Fibroblast of peridontal ligament (primary cell): ENCODE results near the gene DDX31.

Experiments used
- DNase-seq: peaks from one replicate; pipeline ENCODE4 v3.0.0-alpha.2; 2010; ENCODE audit errors: extremely low read depth

DDX31 gene

DNA sequence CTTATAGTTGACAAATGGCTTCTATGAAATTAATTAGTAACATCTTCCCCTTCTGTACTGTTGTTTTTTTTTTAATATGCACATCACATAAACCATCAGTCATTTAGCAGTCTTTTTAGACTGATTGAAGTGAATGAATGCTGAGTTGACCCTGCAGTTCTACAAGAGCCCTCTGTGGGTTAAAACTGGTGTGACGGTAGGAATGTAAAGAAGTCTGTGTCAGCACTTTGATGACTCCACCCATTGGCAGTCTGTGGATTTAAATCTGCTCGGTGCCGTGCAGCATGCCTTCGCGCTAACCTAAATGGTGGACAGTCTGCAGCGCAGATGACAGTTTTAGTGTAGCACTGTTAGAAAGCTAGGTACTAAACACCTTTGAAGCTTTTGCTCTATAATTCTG, 3.6 kb upstream of the DDX31 start:
- DNase-seq: peak; percentile 33

DNA sequence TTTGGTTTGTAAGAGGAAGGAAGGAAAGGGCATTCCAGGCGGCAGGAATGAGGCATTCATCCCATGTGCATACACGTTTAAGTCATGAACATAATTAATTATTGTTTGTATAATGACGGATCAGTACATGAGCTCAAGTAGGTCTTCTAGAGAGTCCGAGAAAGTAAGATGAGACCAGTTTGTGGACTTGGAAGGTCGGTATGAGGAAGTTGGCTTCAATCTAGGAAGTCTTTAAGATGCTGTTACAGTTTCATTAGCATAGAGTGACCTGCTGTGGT, 2.6 kb upstream of the DDX31 start:
- DNase-seq: no peak

DNA sequence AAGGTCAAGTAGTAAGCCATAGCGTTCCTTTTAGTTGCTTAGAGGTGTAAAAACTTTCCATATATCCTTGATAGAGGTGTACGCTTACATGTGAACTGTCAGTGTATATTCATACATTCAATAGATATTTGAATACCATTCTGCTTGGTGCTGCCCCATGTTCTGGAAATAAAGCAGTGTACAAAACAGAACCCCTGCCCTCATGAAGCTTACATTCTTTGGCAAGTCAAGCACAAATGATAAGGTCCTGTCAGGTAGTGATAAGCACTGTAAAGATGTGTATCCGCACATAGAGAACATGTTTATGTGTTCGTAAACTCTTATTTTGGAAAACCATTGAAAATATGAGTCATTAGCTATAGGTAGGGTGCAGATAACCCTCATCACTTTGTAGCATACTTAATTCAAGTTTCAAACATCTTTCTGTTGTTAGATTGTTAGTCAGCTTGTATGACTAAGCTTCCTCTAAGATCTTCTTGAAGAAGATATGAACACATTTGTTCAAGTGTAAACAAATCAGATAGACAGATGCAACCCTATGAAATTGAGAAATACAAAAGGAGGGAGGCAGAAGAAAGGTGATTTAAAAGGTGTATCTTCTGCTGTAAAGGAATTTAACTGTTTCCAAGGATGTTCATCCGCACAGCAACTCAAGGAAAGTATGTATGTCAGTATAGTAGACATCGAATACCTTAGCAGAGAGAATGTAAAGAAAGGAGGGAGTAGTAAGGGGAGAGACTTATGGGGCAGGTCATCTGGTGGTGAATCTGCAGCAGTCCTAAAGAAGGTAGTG, 2.0 kb upstream of the DDX31 start:
- no peak for DNase-seq

DNA sequence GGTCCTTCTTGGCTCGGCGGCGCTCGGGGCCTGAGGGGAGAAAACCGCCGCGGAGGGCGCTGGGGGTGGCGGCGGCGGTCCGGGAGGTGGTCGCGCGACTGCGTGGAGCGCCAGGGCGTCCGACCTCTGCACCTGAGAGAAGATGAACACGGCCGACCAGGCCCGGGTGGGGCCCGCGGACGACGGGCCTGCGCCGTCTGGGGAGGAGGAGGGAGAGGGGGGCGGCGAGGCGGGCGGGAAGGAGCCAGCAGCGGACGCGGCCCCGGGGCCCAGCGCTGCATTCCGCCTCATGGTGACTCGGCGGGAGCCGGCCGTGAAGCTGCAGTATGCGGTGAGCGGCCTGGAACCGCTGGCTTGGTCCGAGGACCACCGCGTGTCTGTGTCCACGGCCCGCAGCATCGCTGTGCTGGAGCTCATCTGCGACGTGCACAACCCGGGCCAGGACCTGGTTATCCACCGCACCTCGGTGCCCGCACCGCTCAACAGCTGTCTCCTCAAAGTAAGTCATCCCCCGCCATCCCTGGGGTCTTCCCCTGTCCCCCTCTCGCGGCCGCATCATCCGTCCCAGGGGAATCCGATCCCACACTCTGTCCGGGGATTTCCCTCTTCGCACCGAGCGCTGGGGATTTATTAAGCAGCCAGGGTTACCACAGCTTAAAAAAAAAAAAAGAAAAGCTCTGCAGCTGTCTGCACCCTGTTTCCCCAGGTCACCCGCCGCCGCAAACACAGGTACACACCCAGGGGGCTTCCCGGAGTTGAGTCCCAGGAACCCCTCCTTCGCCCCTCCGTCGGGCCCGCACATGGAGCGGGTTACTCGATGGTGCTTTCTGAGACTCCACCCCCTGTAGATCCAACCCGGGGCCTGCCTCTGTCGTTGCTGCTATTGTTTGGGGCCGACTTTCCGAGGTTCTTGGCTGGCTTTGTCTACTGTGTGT, 941 bp upstream of the DDX31 start, which contains the start of gene GTF3C4:
Gene GTF3C4, plus strand, starts transcription at position 8 of the 935 bp plus-strand sequence. Its CDS starts 135 bp downstream, at position 143.
- peak; percentile 31 for DNase-seq

DNA sequence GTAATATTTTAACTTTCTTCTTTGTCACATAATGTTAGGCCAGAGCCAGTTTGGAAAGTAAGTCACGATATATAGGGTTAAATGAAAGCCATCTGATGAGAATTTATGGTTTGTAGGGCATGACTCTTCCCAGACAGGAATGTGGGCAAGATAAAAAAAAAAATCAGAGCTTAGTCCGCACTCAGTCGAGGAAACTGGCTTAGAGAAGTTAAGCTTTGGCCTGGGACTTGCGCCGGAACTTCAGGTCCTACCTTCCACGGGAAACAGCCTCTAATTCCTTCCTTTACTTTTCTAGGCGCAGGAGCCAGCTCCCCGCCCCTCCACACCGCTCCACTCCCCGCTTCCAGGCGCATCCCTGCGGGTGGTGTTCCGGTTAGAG, 475 bp downstream of the DDX31 start:
- DNase-seq: peak; percentile 61

DNA sequence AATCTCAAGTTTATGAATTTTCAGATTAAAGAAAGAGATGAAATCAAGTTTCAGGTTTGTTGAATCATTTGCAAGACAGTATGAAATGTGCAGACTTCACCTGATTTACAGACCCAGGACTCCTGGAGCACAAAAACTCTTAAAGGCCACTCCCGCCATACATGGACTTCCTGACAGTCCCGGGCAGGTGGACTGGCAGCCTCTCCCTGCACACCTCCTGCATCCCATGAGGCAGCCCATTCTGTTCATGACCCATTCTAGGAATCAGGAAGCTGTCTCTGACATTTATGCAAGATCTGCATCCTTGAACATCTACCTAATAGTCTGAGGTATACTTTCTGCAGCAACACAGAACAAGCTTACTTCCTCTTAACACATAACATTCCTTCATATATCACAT, 5.9 kb downstream of the DDX31 start:
- no peak for DNase-seq

DNA sequence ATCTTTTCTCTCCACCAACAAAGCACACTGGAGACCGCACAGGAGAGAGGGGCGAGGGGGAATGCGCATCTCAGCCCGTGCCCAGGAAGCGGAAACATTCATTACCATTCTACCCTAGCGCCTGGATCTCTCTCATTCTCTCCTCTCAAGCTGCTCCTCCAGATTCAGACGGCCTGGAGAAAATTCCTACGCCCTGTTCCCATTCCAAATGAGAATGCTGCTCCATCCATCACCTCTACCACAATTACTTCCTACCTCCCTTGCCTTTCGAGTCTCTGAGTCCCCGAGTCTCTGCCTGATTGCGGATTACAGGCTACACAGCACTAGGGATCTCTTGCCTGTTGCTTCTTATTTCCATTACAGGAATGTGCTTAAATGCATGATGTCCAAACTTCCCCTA, 6.7 kb downstream of the DDX31 start:
- DNase-seq: no peak

DNA sequence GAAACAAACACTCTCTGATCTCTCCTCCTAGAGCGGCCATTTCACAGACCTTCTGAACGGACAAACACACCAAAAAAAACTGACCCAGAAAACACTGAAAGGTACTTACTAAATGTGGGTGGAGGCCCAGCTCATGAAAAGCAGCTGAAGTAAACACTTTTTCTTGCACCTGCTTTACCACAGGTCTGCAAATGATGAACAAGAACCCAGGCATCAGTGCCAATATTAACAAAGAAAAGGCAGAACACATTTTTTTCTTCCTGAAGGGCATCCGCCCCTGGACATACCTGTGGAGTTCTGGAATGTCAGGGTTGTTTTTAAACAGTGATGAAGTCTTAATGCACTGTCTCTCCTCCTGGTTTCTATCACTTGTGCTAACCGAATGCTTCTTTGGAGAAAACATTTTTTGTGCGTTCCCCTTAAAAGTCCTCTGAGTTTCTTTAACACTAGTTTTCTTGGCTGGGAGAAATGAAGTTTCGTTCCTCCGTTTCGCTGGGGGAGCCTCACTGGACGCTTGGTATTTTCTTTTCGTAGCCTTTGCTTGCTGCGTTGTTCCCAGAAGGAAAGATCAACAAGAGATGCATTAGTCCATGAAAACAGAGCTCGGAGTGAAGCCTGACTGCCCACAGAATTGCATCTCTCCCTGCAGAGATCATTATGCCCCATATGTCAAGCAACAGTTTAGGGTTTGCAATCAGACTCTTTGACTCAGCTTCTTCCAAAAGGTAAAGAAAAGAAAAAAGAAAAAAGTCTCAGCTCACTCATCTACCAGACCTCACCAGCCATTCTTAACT, 7.4 kb downstream of the DDX31 start:
- DNase-seq: no peak

DNA sequence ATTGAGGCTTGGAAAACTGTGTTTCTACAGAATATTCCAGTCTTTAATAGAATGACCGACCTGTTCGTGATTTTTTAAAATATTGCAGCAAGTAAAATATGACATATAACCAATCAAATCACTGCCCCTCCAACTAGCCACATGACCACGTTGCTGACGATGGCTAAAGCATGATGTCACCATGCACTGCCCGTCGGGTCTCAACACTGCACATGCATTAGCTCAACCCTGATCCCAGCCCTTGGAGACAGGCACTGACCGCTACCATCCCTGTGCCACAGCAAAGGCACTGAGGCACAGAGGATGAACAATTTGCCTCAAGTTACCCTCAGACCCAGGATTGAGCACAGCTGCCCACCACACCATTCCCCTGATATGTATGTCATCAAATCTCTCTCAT, 13.5 kb downstream of the DDX31 start:
- DNase-seq: no peak

DNA sequence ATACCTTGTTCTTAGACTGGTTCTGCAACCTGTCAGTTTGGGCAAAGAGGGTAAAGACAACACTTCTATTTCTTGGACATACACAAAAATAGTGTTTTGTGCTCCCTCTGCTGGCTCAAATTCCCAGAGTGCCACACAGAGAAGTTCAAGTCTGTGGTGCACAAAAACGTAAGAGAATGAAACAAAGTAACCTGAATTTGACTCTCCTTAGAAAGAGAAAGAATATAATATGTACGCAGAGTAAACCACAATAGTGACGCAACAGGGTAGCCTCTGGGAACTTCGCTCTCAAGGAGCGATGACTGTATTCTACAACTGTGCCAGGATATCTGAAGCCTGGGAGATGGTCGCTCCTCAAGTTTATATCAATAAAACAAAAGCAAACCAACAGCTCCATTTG, 18.5 kb downstream of the DDX31 start:
- DNase-seq: peak; percentile 98

DNA sequence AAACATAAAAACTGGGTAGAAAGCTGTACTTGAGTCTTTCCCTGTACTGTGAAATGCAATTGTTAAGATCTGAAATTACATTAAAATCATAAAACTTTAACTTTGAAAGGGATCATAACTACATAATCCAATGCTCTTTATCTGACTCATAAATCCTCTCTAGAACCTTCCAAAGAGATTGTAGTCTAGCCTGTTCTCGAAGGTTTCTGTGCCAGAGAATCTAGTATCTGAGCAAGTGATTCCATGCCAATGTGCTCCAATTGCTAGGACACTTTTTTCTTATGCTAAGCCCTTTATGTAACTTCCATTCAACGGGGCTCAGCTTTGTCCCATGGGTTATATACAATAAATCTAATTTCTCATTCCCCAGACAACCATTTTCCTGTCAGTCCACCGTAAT, 21.1 kb downstream of the DDX31 start:
- DNase-seq: no peak

DNA sequence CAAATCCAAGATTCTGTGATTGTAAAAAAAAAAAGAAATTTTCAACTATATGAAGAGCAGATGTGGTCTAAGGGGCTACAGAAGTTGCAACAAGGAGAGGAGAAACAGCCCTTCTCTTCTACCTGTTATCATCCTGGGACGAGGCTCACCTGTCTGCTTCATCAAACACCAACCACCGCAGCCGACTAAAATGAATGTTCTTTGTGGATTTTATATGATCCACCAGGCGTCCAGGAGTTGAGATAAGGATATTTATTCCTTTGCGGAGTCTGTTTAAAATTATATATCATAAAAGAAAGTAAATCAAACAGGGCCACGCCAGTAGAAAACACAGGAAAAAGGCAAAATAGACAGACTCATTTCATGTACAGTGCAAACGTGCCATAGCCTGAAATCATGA, 21.5 kb downstream of the DDX31 start:
- no peak for DNase-seq

DNA sequence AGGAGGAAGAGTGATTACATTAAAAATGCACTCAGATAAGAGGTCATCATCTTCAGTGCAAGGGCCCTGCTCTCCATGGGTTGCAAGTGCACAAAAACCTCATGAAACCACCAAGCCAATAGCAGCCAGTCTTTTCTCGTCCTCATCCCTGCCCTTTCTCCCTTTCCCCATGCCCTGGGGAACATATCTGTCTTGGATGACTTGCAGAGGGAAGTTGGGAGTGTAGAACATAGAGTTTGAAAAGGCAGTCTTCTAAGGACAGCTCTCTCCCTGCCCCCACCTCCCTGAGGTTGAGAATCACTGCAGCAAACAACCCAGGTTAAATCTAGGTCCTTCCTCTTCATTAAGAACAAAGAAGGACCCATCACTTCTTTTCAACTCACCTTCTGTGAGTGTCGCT, 22.0 kb downstream of the DDX31 start:
- DNase-seq: no peak

DNA sequence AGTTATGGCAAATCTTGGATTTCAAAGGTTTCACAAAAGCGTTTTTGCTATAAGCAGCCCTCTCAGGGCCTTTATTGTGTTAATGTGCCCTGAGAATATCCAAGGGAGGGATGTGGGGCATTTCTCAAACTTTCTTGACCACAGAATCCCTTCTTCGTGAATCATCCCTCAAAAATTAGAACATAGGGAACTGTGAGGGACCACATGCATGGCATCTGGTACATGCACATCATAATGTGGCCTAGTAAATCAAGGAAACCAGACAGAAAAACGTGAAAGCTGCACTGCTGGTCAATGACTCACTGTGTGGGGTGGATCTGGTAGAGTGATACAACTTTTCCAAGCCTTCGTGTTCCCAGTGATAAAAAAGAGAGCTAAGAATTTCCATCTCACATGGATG, 22.4 kb downstream of the DDX31 start:
- DNase-seq: peak; percentile 99

DNA sequence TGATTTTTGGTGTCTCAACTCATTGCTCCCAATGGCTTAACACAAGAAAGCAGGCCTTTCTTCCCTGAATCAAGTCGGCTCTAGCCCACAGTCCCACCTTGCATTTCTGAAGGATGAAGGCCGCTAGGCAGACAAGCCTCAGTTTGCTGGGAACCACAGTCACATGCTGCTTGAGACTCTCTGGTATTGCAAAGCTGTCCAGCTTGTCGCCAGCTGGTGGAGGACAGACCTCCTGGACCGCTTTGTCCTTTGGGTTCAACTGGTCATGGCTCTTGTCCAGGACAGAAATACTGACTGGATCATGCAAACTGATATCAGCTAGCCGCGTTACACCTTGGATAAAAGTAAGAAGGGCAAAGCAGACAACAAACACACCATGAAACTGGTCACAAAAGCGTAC, 23.1 kb downstream of the DDX31 start:
- no peak for DNase-seq

DNA sequence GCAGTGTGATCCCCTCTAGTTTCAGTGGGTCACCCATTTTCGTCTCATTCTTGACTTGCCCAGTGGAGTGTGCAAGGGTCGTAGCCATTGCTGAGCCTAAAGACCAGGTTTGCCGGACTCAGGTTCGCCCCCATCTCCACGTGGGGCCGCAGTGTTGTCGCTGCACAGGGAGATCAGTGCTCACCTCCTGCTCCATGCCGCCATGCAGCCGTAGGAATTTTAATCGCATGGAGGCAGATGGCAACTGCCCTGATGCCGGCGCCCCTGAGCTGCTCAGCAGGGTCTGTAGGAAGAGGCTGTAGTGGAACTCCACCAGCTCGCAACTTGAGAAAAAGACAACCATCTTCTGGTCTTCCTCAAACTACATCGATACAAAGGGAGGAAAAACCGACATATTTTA, 24.1 kb downstream of the DDX31 start:
- no peak for DNase-seq

DNA sequence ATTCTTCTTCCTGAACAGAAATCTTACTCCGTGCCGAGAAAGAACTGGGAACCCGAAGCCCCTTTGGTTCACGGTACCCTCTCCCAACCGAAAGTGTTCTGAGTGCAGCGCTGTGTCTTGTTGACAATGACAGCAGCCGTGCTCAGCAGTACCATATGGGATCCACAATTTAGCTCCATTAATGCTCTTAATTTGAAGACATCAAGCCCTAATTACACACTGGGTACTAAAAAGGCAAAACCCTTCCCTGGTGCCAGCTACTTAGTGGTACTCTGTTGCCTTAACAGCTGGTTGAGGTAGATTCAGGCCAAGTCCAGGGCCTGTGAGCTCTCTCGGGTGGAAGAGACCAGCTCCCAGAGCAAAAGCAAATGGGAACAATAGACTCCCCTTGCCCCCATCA, 24.5 kb downstream of the DDX31 start:
- DNase-seq: no peak

DNA sequence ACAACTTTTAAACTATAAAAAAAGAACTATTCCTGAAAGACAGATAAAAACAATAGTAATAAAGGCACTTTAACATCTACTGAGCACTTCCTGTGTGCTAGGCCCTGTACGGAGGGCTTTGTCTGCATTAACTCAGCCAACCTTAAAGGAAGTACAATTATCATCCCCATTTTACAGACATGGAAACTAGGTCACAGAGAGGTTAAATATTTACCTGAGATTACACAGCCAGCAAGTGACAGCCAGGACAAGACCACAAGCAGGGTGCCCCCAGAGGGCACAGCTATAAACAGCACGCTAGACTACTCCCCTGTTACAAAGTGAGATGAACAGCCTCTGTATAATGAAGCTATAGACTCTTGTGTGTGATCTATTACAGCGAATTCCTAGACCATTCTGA, 25.5 kb downstream of the DDX31 start:
- no peak for DNase-seq

DNA sequence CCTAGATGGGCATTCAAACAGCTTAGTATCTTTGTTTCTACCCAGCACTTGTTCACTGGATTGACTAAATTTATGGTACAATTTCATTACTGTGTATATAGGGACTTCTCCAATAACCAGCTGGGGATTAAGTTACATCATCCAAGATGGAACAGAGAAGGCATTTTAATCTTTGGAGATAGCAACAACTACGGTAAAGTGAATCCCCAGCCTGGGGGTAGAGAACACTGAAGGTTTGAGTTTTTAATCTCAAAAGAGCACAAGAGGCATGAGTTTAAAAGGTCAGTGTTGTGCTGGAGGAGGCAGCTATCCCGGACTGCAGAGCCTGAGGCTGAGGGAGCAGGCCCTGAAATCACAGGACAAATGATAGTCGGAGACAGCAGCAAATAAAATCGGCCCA, 28.6 kb downstream of the DDX31 start:
- no peak for DNase-seq

DNA sequence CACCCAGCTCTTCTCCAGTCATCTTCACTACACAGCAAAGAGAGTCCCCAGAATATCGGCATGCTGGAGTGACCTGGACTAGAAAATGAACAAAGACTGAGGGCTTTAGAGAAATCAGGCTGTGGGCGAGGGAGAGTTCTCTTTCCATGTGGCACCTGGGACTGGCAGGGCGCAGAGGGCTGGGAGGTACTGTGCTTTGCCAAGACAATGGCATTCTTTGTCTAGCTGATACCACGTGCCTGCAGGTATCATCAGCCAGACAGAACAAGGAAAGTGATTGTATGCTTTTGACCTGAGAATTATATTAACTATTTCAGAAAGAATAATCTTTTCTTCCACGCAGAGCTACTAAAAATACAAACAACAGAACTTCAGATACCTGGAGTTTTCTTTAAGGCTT, 30.5 kb downstream of the DDX31 start:
- DNase-seq: no peak

DNA sequence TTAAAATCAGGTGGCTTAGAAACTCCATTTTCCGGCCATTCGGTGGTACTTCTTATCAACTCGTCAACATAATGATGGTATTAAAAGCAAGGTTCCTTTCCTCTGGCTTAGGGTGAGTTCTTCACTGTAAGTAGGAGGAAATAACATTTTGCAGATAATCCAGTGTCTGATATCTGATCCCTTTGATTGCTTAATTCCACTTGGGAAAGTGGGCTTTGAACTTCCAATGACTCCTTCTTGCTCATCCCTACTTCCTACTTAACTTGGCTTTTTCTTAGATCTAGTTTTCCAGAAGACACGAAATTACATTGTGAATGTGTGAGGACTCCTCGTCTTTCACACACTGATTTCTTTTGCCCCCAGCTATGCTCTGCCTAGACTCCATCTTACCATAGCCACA, 31.5 kb downstream of the DDX31 start:
- DNase-seq: peak; percentile 61

DNA sequence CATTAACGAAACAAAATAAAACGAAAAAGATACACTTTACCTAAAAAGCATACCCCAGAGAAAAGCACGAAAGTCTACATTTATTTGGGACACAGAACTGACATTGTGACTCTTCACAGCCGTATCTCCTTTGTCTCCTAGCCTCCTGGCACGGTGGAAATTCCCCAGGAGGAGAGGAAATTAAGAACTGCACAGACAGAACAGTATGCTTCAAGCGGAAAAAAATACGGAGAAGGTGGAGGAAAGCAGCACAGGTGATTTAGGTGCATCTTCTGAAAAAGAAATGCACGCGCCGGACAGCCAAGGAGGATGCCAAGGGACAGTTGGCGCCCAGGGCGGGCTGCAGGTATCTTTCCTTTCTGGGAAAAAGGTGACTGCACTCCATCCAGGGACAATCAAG, 32.0 kb downstream of the DDX31 start:
- DNase-seq: no peak
